Measurements from ENCODE around the gene FREM1.

Gene FREM1

GRCh38 chr9:14908295-14909180 lies 1.7 kb downstream of the FREM1 start:
- no peak for DNase-seq

- DNase-seq: no peak
Observed at GRCh38 chr9:14907696-14908095, 2.5 kb downstream of the FREM1 start.

GRCh38 chr9:14907360-14907685 lies 2.9 kb downstream of the FREM1 start:
- no peak for DNase-seq

GRCh38 chr9:14906644-14907359 lies 3.4 kb downstream of the FREM1 start:
- no peak for DNase-seq

- no peak for DNase-seq
Observed at GRCh38 chr9:14906000-14906399, 4.2 kb downstream of the FREM1 start.

- no peak for DNase-seq
Observed at GRCh38 chr9:14903040-14903439, 7.2 kb downstream of the FREM1 start.

- no peak for DNase-seq
Observed at GRCh38 chr9:14902561-14902960, 7.7 kb downstream of the FREM1 start.

- DNase-seq: no peak
Observed at GRCh38 chr9:14899815-14900193, 10.4 kb downstream of the FREM1 start.

GRCh38 chr9:14899042-14899814 lies 11.0 kb downstream of the FREM1 start:
- no peak for DNase-seq

- no peak for DNase-seq
Observed at GRCh38 chr9:14895806-14896205, 14.4 kb downstream of the FREM1 start.

GRCh38 chr9:14893280-14893679 lies 16.9 kb downstream of the FREM1 start:
- DNase-seq: no peak

- DNase-seq: no peak
Observed at GRCh38 chr9:14891332-14891731, 18.9 kb downstream of the FREM1 start.

GRCh38 chr9:14889451-14889850 lies 20.8 kb downstream of the FREM1 start:
- no peak for DNase-seq

- DNase-seq: no peak
Observed at GRCh38 chr9:14888875-14889274, 21.4 kb downstream of the FREM1 start.

GRCh38 chr9:14888272-14888671 lies 22.0 kb downstream of the FREM1 start:
- DNase-seq: no peak

GRCh38 chr9:14887149-14887548 lies 23.1 kb downstream of the FREM1 start:
- no peak for DNase-seq

- no peak for DNase-seq
Observed at GRCh38 chr9:14883310-14883944, 26.8 kb downstream of the FREM1 start.

- no peak for DNase-seq
Observed at GRCh38 chr9:14882090-14882489, 28.1 kb downstream of the FREM1 start.

- no peak for DNase-seq
Observed at GRCh38 chr9:14881006-14881405, 29.2 kb downstream of the FREM1 start.

- DNase-seq: no peak
Observed at GRCh38 chr9:14870090-14870489, 40.1 kb downstream of the FREM1 start.

GRCh38 chr9:14869671-14870070 lies 40.6 kb downstream of the FREM1 start:
- no peak for DNase-seq

GRCh38 chr9:14868772-14869583 lies 41.2 kb downstream of the FREM1 start:
- no peak for DNase-seq
